Measurements from ENCODE around the gene S100A8.

Gene S100A8

GRCh38 chr1:153346077-153346723 lies 44.7 kb downstream of the S100A8 start:
- no peak for DNase-seq (ENCODE audit: low read depth)

DNA sequence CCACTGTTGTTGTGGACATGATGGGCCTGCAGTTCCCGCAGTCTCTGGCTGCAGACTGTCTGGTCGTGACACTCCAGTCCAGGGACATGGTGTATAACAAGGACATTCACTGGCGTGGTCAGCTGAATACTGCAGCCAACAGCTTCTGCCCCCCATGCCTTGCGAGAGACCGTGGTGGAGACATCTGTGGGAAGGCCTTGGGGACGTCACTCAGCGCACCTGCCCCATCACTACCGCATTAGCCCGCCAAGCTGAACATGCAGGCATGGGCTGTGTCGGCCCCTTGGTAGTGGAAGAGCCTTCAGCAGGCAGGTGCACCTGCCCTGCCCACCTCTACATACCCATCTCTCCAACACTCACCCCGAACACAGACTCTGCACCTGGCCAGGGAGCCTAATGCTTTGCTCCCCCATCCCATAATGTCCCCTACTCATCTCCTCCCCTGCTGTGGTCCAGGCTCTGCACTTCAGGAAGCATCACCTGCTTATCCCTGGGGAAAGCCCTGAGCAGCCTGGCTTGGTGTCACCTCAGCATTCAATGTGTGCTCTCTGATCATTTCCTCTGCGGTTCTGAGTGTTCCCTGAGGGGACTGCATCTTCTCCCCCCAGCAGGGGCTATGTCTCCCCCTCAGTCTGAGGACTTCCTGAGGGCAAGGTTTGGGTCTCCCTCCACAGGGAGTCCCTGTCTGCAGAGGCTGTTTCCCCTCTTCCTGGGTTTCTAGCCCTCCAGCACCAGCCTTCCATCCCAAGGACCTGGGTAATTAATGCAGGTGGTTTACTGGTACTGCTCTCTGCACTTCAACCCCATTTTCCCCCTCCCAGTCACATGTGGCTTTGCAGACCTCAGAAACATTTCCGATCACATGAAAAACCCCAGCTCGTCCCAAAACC lies 45.4 kb downstream of the S100A8 start:
- no peak for DNase-seq (ENCODE audit: low read depth)

DNA sequence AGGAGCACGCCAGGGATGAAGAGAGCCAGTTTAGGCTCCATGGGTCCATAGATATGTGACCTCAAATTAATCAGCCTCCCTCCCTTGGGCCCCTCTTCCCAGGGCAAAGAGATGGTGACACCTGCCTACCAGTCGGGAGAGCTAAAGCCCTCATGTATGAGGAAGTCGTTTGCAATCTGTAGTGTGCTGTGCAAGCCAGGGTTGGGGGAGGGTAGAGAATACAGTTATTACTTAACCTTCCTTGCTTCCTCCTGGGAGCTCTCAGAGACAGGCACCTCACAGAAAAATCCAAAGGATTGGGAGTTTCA lies 46.2 kb downstream of the S100A8 start:
- DNase-seq (ENCODE audit: low read depth): no peak

DNA sequence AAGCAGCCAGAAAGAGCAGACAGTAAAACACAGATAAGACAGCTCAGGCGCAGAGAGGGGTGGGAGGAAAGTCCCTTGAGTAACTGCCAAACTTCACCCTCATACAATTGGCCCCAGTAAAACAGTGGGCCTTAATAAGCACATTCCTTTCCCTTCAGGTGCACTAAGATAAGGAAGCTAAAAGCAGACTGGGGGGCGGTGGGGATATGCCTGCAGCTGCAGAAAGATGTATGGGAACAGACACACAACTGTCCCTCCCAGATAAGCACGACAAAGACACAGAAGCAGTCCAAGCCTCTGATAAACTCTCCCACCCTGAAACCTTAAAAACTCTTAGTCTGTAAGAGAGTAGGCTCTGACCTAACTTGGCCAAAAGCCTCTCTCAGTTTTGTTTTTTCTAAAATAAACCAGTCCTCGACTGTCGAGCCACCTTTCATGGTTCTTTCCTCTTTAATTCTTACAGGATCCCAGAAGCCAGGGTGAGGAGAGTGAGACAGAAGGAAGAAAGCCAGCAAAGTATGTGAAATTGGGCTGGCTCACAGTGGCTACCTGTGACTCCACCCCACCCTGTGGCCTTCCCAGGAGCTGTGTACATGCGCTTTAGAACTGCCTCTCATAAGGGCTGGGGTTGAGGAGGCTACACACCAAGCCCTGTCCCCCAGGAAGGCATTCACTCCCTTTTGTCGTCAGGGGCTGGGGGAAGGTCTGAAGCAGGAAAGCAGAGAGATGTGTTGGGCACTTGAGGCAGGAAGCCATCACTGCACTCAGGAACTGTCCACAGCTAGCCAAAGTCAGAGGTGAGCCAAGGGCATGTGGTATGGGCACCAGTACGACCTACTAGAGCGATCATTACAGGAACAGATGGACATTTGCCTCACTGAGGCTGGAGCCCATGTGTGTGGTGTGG lies 46.8 kb downstream of the S100A8 start:
- DNase-seq (ENCODE audit: low read depth): no peak

DNA sequence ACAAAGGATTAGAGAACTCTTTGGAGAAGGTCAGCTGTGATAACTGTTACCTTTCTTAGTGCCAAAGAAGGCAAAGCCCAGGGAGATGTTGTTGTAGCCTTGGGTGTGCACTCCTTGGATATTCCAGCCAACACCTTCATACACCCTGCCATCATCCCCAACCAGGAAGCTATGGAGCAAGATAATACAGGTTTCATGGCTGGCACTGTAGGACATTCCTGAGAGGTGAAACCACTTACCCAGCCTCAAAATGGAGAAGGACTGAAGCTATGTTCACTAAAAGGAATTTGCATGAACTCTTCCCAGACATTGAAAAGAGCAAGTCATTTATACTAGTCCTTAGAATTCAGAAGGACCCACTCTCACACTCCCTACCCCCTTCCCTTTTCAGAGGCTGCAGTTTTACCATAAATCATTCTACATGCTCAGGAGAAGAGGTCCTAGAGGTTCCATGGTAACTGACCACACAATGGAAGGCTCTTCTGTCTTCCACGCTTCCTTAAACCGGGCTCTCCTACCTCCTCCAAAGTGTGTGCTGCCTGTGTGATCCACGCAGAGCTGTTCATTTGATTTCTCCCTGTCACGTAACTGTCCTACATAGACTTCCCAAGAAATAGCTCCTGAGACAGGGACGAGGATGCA lies 47.7 kb downstream of the S100A8 start:
- DNase-seq (ENCODE audit: low read depth): no peak

- no peak for DNase-seq (ENCODE audit: low read depth)
Measured at GRCh38 chr1:153342178-153342577, 48.7 kb downstream of the S100A8 start.

- DNase-seq (ENCODE audit: low read depth): no peak
Measured at GRCh38 chr1:153341431-153341934, 49.4 kb downstream of the S100A8 start.

GRCh38 chr1:153340356-153340755 lies 50.5 kb downstream of the S100A8 start:
- DNase-seq (ENCODE audit: low read depth): no peak
